ENCODE results near the gene MPST. TPM values are rescaled to one million over a fixed set of nuclear protein-coding genes. Genes with fewer than 3 reads are reported as not detected.

Gene MPST
- total RNA-seq, 1 donor from 2014 or later, result 58.8 TPM

DNA sequence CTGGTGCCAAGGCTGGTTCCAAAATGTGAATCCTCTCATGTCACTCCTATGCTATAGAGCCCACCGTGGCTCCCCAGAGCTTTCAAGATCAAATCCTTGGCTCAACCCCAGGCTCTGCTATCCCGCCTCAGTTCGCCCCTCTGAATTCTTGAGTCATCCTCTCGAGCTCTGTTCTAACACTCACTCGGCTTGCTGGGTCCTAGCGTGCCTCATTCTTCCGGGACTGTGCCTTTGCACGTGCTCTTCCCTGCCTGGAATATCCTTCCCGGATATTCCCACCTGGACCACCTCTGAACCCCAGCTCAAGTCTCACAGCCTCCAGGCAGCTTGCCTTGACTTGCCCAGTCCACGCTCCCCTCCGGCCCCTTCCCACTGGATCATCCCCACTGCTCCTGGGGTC is 45.0 kb downstream of the MPST start:
- H3K9me3 Mint-ChIP-seq (ENCODE audit: unreplicated experiment), result peaks cover 3% of the 10 kb centered on the region
- H3K4me3 Mint-ChIP-seq (ENCODE audit: unreplicated experiment), result no peak overlapping the region
- peaks cover 4% of the 10 kb centered on the region for H3K27me3 Mint-ChIP-seq (ENCODE audit: unreplicated experiment)
- peaks cover 7% of the 10 kb centered on the region for H3K4me1 Mint-ChIP-seq (ENCODE audit: low read depth, unreplicated experiment)
- no peak overlapping the region for H3K27ac Mint-ChIP-seq (ENCODE audit: unreplicated experiment)
- TF ChIP-seq, protein P1, sequence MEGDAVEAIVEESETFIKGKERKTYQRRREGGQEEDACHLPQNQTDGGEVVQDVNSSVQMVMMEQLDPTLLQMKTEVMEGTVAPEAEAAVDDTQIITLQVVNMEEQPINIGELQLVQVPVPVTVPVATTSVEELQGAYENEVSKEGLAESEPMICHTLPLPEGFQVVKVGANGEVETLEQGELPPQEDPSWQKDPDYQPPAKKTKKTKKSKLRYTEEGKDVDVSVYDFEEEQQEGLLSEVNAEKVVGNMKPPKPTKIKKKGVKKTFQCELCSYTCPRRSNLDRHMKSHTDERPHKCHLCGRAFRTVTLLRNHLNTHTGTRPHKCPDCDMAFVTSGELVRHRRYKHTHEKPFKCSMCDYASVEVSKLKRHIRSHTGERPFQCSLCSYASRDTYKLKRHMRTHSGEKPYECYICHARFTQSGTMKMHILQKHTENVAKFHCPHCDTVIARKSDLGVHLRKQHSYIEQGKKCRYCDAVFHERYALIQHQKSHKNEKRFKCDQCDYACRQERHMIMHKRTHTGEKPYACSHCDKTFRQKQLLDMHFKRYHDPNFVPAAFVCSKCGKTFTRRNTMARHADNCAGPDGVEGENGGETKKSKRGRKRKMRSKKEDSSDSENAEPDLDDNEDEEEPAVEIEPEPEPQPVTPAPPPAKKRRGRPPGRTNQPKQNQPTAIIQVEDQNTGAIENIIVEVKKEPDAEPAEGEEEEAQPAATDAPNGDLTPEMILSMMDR (IDR thresholded peaks at IDR 0.05; ENCODE audit: partially characterized antibody, unreplicated experiment), result no peak
- no peaks in the 10 kb centered on the region for H3K36me3 Mint-ChIP-seq (ENCODE audit: unreplicated experiment)
- DNase-seq, result no peak

DNA sequence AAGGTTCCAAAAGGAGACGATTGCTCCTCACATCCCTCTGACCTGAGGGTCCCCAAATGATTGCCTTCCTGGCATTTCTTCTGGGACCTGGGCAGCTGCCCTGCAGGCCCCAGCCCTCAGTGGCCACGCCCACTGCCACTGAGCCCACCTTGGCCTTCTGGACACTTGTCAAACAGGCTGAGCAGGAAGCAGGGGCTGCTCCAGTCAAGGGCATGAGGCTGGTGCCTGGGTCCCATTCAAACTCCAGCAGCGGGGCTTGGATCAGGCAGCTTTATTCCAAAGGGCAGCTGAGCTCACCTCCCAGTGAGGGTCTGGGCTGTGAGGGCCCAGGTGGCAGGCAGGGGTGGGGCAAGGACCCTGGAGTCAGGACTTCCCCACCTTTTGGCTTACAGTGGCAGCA is 45.6 kb downstream of the MPST start:
- Mint-ChIP-seq H3K27me3 (ENCODE audit: unreplicated experiment) (peaks cover 10% of the 10 kb centered on the region), H3K4me3 (ENCODE audit: unreplicated experiment) (no peak overlapping the region), H3K9me3 (ENCODE audit: unreplicated experiment) (peaks cover 6% of the 10 kb centered on the region), H3K36me3 (ENCODE audit: unreplicated experiment) (no peaks in the 10 kb centered on the region), H3K4me1 (ENCODE audit: low read depth, unreplicated experiment) (peaks cover 7% of the 10 kb centered on the region), H3K27ac (ENCODE audit: unreplicated experiment) (no peak overlapping the region)
- DNase-seq, result no peak
- TF ChIP-seq, protein P1 (IDR thresholded peaks at IDR 0.05; ENCODE audit: partially characterized antibody, unreplicated experiment), result no peak

DNA sequence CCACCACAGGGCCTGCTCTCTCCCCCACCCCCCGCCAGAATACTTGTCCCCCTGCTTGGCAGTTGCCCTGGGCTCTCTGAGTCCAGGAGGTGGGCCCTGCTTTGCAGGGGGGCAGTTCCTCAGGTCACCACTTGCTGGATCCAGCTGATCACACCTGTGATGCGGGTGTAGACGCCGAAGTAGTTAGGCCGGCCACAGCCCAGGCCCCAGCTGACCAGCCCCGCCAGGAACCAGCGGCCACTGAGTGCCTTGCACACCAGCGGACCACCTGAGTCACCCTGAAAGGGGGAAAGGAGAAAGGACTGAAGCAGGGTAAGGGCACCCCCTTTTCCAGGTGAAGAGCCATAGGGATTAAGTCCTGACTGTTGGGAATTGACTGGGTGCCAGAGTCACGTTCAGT is 46.4 kb downstream of the MPST start:
- no peak overlapping the region for H3K4me3 Mint-ChIP-seq (ENCODE audit: unreplicated experiment)
- H3K9me3 Mint-ChIP-seq (ENCODE audit: unreplicated experiment), result peaks cover 6% of the 10 kb centered on the region
- no peak overlapping the region for H3K27ac Mint-ChIP-seq (ENCODE audit: unreplicated experiment)
- peaks cover 7% of the 10 kb centered on the region for H3K4me1 Mint-ChIP-seq (ENCODE audit: low read depth, unreplicated experiment)
- TF ChIP-seq, protein P1 (IDR thresholded peaks at IDR 0.05; ENCODE audit: partially characterized antibody, unreplicated experiment), result no peak
- DNase-seq, result no peak
- no peaks in the 10 kb centered on the region for H3K36me3 Mint-ChIP-seq (ENCODE audit: unreplicated experiment)
- H3K27me3 Mint-ChIP-seq (ENCODE audit: unreplicated experiment), result peaks cover 10% of the 10 kb centered on the region

DNA sequence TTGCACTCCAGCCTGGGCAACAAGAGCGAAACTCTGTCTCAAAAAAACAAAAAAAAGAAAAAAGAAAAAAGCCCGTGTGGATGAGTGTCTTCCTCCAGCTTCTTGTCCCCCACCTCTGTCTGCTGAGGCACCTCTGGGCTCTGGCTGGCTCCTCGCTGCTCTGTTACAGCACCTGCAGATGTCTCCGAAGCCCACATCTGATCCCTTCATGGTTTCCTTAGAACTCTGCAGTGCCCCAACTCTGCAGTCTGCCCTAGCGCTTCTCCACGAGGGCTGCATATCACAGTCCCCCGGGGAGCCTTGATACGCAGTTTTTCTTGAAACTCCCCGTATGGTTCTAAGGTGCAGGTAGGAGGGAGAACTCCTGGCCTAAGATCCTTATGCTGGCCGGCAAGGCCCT is 47.9 kb downstream of the MPST start:
- TF ChIP-seq, protein P1 (IDR thresholded peaks at IDR 0.05; ENCODE audit: partially characterized antibody, unreplicated experiment), result no peak
- peaks cover 10% of the 10 kb centered on the region for H3K27me3 Mint-ChIP-seq (ENCODE audit: unreplicated experiment)
- H3K9me3 Mint-ChIP-seq (ENCODE audit: unreplicated experiment), result peaks cover 4% of the 10 kb centered on the region
- H3K36me3 Mint-ChIP-seq (ENCODE audit: unreplicated experiment), result no peaks in the 10 kb centered on the region
- H3K27ac Mint-ChIP-seq (ENCODE audit: unreplicated experiment), result no peak overlapping the region
- H3K4me1 Mint-ChIP-seq (ENCODE audit: low read depth, unreplicated experiment), result peaks cover 7% of the 10 kb centered on the region
- no peak overlapping the region for H3K4me3 Mint-ChIP-seq (ENCODE audit: unreplicated experiment)
- no peak for DNase-seq

DNA sequence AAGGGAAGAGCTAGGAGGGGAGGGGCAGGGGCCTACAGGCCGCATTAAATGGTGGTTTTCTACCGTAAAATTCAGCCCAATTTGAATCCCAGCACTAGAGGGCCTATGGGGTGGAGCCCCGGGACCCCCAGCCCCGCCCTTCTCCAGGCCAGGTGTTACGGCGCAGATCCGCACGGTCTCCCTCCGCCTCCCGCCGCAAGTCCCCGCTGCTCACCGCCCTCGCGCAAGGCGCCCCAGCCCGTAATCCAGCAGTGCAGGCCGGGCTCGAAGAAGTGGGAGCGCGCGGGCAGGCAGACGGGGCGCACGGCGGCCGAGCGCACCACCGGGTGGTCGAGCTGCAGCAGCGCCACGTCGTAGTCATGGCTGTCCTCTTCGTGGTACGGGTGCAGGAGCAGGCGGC is 49.3 kb downstream of the MPST start:
- Mint-ChIP-seq H3K9me3 (ENCODE audit: unreplicated experiment) (peaks cover 4% of the 10 kb centered on the region), H3K27ac (ENCODE audit: unreplicated experiment) (no peak overlapping the region), H3K4me3 (ENCODE audit: unreplicated experiment) (no peak overlapping the region), H3K36me3 (ENCODE audit: unreplicated experiment) (no peaks in the 10 kb centered on the region), H3K4me1 (ENCODE audit: low read depth, unreplicated experiment) (peaks cover 6% of the 10 kb centered on the region), H3K27me3 (ENCODE audit: unreplicated experiment) (peaks cover 8% of the 10 kb centered on the region)
- TF ChIP-seq, protein P1 (IDR thresholded peaks at IDR 0.05; ENCODE audit: partially characterized antibody, unreplicated experiment), result no peak
- DNase-seq, result peak; percentile 64
